GM23338 (cell line): ENCODE measurements around the gene KCNK1.

ENCODE experiments used
- CREB1 ChIP-seq: fragments of 250-450 bp; sonication (Bioruptor Pico); IDR thresholded peaks from 2 replicates; pipeline ENCODE4 v1.5.0; 2020; ENCODE audit warnings: low read depth, mild to moderate bottlenecking, moderate library complexity
- EZH2 ChIP-seq: fragments of 200-600 bp; sonication (generic); IDR thresholded peaks from one replicate; pipeline ENCODE4 v1.8.0; 2017; ENCODE audit warnings: antibody characterized with exemption, mild to moderate bottlenecking, low read depth; ENCODE audit not compliant: unreplicated experiment
- EZH2phosphoT487 ChIP-seq: fragments of 200-600 bp; sonication (generic); IDR thresholded peaks from one replicate; pipeline ENCODE4 v1.8.1; 2018; ENCODE audit warnings: antibody characterized with exemption; ENCODE audit not compliant: unreplicated experiment
- JUNB ChIP-seq: IDR thresholded peaks from one replicate; pipeline ENCODE4 v1.6.1; 2016; ENCODE audit warnings: antibody characterized with exemption; ENCODE audit not compliant: unreplicated experiment
- NANOG ChIP-seq: IDR thresholded peaks from 2 replicates; pipeline ENCODE4 v1.6.1; 2016; ENCODE audit warnings: antibody characterized with exemption, borderline replicate concordance
- POLR2AphosphoS5 ChIP-seq: IDR thresholded peaks from 2 replicates; pipeline ENCODE4 v1.6.1; 2016; ENCODE audit warnings: antibody characterized with exemption, low read depth
- STAT1 ChIP-seq: IDR thresholded peaks from one replicate; pipeline ENCODE4 v1.6.1; 2016; ENCODE audit warnings: antibody characterized with exemption; ENCODE audit not compliant: unreplicated experiment
- ZNF114 ChIP-seq: fragments of 250-450 bp; sonication (Bioruptor Pico); IDR thresholded peaks from 2 replicates; pipeline ENCODE4 v1.5.0; 2020; ENCODE audit warnings: mild to moderate bottlenecking, moderate library complexity
- ZNF331 ChIP-seq: fragments of 250-450 bp; sonication (Bioruptor Pico); IDR thresholded peaks from 2 replicates; pipeline ENCODE4 v1.5.0; 2020; ENCODE audit warnings: low read depth, mild to moderate bottlenecking, moderate library complexity
- ZNF462 ChIP-seq: fragments of 250-450 bp; sonication (Bioruptor Pico); IDR thresholded peaks from 2 replicates; pipeline ENCODE4 v1.5.0; 2020; ENCODE audit warnings: mild to moderate bottlenecking, moderate library complexity
- TF ChIP-seq, protein P1 (sequence below), 2 experiments: fragments of 200-600 bp in 1 of 2; sonication (generic) in 1 of 2; conservative IDR thresholded peaks; 2 replicates each; pipeline versions ENCODE4 v1.5.1 to v1.6.1; 2016 to 2017; ENCODE audit warnings: antibody characterized with exemption in 2 of 2, low read depth in 2 of 2, mild to moderate bottlenecking in 2 of 2, moderate library complexity in 1 of 2
- TF ChIP-seq, protein P2 (sequence below): IDR thresholded peaks from one replicate; pipeline ENCODE4 v1.6.1; 2018; ENCODE audit warnings: antibody characterized with exemption; ENCODE audit not compliant: unreplicated experiment
- TF ChIP-seq, protein P3 (sequence below): IDR thresholded peaks from 2 replicates; pipeline ENCODE4 v1.6.1; 2016; ENCODE audit warnings: antibody characterized with exemption

GRCh38 chr1:233621923-233622322 is 8.0 kb downstream of the KCNK1 start:
- TF ChIP-seq POLR2AphosphoS5 (no peak), CREB1 (no peak), JUNB (no peak), EZH2phosphoT487 (no peak), EZH2 (no peak), ZNF462 (CRISPR knock-in tag) (no peak), ZNF331 (CRISPR knock-in tag) (no peak), STAT1 (no peak), NANOG (no peak), ZNF114 (CRISPR knock-in tag) (no peak)
- TF ChIP-seq, protein P1, sequence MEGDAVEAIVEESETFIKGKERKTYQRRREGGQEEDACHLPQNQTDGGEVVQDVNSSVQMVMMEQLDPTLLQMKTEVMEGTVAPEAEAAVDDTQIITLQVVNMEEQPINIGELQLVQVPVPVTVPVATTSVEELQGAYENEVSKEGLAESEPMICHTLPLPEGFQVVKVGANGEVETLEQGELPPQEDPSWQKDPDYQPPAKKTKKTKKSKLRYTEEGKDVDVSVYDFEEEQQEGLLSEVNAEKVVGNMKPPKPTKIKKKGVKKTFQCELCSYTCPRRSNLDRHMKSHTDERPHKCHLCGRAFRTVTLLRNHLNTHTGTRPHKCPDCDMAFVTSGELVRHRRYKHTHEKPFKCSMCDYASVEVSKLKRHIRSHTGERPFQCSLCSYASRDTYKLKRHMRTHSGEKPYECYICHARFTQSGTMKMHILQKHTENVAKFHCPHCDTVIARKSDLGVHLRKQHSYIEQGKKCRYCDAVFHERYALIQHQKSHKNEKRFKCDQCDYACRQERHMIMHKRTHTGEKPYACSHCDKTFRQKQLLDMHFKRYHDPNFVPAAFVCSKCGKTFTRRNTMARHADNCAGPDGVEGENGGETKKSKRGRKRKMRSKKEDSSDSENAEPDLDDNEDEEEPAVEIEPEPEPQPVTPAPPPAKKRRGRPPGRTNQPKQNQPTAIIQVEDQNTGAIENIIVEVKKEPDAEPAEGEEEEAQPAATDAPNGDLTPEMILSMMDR (conservative IDR thresholded peaks at IDR 0.05; ENCODE audit: low read depth in 2 of 2): no peak
- TF ChIP-seq, protein P2, sequence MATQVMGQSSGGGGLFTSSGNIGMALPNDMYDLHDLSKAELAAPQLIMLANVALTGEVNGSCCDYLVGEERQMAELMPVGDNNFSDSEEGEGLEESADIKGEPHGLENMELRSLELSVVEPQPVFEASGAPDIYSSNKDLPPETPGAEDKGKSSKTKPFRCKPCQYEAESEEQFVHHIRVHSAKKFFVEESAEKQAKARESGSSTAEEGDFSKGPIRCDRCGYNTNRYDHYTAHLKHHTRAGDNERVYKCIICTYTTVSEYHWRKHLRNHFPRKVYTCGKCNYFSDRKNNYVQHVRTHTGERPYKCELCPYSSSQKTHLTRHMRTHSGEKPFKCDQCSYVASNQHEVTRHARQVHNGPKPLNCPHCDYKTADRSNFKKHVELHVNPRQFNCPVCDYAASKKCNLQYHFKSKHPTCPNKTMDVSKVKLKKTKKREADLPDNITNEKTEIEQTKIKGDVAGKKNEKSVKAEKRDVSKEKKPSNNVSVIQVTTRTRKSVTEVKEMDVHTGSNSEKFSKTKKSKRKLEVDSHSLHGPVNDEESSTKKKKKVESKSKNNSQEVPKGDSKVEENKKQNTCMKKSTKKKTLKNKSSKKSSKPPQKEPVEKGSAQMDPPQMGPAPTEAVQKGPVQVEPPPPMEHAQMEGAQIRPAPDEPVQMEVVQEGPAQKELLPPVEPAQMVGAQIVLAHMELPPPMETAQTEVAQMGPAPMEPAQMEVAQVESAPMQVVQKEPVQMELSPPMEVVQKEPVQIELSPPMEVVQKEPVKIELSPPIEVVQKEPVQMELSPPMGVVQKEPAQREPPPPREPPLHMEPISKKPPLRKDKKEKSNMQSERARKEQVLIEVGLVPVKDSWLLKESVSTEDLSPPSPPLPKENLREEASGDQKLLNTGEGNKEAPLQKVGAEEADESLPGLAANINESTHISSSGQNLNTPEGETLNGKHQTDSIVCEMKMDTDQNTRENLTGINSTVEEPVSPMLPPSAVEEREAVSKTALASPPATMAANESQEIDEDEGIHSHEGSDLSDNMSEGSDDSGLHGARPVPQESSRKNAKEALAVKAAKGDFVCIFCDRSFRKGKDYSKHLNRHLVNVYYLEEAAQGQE: no peak
- TF ChIP-seq, protein P3, sequence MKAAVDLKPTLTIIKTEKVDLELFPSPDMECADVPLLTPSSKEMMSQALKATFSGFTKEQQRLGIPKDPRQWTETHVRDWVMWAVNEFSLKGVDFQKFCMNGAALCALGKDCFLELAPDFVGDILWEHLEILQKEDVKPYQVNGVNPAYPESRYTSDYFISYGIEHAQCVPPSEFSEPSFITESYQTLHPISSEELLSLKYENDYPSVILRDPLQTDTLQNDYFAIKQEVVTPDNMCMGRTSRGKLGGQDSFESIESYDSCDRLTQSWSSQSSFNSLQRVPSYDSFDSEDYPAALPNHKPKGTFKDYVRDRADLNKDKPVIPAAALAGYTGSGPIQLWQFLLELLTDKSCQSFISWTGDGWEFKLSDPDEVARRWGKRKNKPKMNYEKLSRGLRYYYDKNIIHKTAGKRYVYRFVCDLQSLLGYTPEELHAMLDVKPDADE: no peak
